ENCODE data around the gene TCF19. TPM values are rescaled to one million over a fixed set of nuclear protein-coding genes. Genes with fewer than 3 reads are reported as not detected.

Gene TCF19
- total RNA-seq, 1 experiment from 2014 or later: 21.4 TPM

DNA sequence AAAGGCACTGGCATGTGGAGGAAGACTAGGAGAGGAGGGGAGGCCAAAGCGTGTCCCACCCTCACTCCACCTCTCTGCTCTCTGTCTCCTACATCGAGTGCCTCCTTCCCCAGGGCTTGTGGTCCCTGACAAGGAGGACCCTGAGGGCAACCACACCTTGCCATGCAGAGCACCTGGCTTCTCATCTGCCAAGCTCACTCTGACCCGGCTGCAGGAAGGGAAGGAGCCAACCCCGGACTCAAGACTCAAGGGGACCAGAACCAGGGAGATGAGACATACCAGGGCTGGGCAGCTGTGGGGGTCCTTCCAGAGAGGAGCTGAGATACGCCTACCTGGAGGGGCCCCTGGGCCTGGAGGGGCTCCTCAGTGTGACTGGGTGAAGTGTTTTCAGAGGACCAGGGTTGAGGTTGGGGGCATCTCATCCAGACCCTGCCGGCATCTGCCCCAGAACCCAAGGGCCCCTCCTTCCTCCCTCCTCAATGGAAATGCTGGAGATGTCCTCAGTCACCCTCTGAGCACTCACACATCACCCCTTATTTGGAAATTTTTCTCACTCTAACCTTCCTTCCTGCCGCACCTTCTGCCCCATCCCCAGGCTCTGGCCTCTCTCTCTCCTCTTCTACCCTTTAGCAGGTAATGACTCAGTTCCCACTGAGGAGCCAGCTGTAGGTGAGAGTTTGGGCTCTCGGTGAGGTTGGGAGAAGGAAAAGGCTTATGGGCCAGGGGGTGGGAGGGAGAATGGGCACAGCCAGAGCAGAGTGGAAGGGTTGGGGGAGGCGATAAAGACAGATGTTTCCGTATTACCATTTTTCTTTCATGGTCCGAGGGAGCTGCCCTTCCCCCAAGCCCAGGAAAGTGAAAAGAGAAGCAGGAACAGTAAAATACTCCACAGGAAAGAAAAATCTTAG, 44.1 kb downstream of the TCF19 start:
- ATAC-seq: no peak
- BruUV-seq (replicated peaks): no TSS peak

DNA sequence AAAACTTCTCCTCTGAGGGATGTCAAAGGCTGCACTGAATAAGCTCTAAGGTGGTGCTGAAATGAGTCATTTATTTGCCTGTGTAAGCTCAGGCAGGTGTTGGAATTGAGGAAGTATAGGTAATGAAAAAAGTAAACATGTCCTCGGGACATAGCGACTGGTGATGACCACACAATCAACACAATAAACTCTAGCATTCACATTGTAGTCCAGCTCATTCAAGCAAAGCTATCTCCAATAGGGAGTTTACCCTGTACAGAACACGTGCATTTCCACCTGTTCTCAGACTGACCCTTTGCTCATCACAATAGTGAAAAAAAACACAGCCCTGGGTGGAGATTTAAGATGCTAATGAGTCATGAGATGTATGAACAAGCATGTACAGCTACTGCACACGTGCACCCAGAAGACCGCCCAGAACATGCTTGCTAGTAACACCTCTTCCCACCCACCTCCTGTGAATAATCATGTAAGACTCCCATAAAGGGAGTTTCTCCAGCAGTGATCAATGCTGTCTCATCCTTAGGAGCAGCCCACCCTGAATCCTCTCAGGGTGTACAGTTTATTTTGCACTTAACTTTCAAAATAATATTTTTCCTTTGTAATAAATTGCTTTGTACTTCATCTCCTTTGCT, 45.1 kb downstream of the TCF19 start:
- H3K36me3 ChIP-seq (ENCODE audit: control insufficient read depth, insufficient read depth, low read length): no peaks in the 10 kb centered on the region
- ChIA-PET CTCF (interaction anchor here (0.5 kb wide), 1 partner anchor 10 kb away, joined by 19 read pairs; no protein-coding TSS in a partner anchor), POLR2A (no interaction called here)
- no TSS peak for BruUV-seq (replicated peaks)
- DNase-seq (ENCODE audit: low read depth, low spot score): peak; percentile 76
- intact Hi-C loops (cut with micrococcal nuclease; ENCODE audit: unreplicated experiment): no loop called here
- ATAC-seq: peak; percentile 64
- H3K9me3 ChIP-seq (ENCODE audit: control insufficient read depth, insufficient read depth, low read depth, low read length): peaks cover 9% of the 10 kb centered on the region; the same call in 1 of the 2 replicates
- TF ChIP-seq POLR2AphosphoS5 (IDR thresholded peaks at IDR 0.05; ENCODE audit: low read depth, low read length) (peak; percentile 10; the same call in 1 of the 2 replicates), TCF7L2 (IDR thresholded peaks at IDR 0.05; ENCODE audit: low read depth, low read length) (no peak), SIN3A (IDR thresholded peaks at IDR 0.05; ENCODE audit: borderline replicate concordance, insufficient read depth, low read depth, low read length) (no peak)
- TF ChIP-seq, protein P1, sequence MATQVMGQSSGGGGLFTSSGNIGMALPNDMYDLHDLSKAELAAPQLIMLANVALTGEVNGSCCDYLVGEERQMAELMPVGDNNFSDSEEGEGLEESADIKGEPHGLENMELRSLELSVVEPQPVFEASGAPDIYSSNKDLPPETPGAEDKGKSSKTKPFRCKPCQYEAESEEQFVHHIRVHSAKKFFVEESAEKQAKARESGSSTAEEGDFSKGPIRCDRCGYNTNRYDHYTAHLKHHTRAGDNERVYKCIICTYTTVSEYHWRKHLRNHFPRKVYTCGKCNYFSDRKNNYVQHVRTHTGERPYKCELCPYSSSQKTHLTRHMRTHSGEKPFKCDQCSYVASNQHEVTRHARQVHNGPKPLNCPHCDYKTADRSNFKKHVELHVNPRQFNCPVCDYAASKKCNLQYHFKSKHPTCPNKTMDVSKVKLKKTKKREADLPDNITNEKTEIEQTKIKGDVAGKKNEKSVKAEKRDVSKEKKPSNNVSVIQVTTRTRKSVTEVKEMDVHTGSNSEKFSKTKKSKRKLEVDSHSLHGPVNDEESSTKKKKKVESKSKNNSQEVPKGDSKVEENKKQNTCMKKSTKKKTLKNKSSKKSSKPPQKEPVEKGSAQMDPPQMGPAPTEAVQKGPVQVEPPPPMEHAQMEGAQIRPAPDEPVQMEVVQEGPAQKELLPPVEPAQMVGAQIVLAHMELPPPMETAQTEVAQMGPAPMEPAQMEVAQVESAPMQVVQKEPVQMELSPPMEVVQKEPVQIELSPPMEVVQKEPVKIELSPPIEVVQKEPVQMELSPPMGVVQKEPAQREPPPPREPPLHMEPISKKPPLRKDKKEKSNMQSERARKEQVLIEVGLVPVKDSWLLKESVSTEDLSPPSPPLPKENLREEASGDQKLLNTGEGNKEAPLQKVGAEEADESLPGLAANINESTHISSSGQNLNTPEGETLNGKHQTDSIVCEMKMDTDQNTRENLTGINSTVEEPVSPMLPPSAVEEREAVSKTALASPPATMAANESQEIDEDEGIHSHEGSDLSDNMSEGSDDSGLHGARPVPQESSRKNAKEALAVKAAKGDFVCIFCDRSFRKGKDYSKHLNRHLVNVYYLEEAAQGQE (IDR thresholded peaks at IDR 0.05; ENCODE audit: insufficient read depth in 1 of 2, low read depth in 2 of 2, low read length in 1 of 2): no peak
- TF ChIP-seq, protein P2, sequence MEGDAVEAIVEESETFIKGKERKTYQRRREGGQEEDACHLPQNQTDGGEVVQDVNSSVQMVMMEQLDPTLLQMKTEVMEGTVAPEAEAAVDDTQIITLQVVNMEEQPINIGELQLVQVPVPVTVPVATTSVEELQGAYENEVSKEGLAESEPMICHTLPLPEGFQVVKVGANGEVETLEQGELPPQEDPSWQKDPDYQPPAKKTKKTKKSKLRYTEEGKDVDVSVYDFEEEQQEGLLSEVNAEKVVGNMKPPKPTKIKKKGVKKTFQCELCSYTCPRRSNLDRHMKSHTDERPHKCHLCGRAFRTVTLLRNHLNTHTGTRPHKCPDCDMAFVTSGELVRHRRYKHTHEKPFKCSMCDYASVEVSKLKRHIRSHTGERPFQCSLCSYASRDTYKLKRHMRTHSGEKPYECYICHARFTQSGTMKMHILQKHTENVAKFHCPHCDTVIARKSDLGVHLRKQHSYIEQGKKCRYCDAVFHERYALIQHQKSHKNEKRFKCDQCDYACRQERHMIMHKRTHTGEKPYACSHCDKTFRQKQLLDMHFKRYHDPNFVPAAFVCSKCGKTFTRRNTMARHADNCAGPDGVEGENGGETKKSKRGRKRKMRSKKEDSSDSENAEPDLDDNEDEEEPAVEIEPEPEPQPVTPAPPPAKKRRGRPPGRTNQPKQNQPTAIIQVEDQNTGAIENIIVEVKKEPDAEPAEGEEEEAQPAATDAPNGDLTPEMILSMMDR (IDR thresholded peaks at IDR 0.05): no peak
- H3K27me3 ChIP-seq (ENCODE audit: control insufficient read depth, insufficient read depth, low read length): no peaks in the 10 kb centered on the region
- peak overlapping the region; percentile 42 to 76 for H3K4me3 ChIP-seq (ENCODE audit: low read depth in 2 of 2, low read length in 2 of 2)
- H3K27ac ChIP-seq (ENCODE audit: low read length): peak overlapping the region; percentile 91
- in situ Hi-C loops (cut with HindIII; ENCODE audit: low pct_unique_long_range_greater_than_20kb, low sequenced_read_pairs): no loop called here
- H3K4me1 ChIP-seq (ENCODE audit: control insufficient read depth, insufficient read depth, low read length): peaks cover 13% of the 10 kb centered on the region

More for the DNA sequence above, 44.1 kb downstream of the TCF19 start:
- Histone ChIP-seq H3K27me3 (ENCODE audit: control insufficient read depth, insufficient read depth, low read length) (no peaks in the 10 kb centered on the region), H3K4me1 (ENCODE audit: control insufficient read depth, insufficient read depth, low read length) (peaks cover 13% of the 10 kb centered on the region), H3K9me3 (ENCODE audit: control insufficient read depth, insufficient read depth, low read depth, low read length) (peaks cover 9% of the 10 kb centered on the region; the same call in 1 of the 2 replicates), H3K27ac (ENCODE audit: low read length) (peak overlapping the region; percentile 91), H3K36me3 (ENCODE audit: control insufficient read depth, insufficient read depth, low read length) (no peaks in the 10 kb centered on the region), H3K4me3 (ENCODE audit: low read depth in 2 of 2, low read length in 2 of 2) (peak overlapping the region in 1 of 2 experiments; percentile 76; a peak in 2 of 4 replicates)
- in situ Hi-C loops (cut with HindIII; ENCODE audit: low pct_unique_long_range_greater_than_20kb, low sequenced_read_pairs) (no loop called here), intact Hi-C loops (cut with micrococcal nuclease; ENCODE audit: unreplicated experiment) (no loop called here)
- POLR2A ChIA-PET: no interaction called here
- DNase-seq (ENCODE audit: low read depth, low spot score): no peak
- CTCF ChIA-PET: interaction anchor here (0.5 kb wide), 1 partner anchor 11 kb away, joined by 19 read pairs; no protein-coding TSS in a partner anchor
- TF ChIP-seq TCF7L2 (IDR thresholded peaks at IDR 0.05; ENCODE audit: low read depth, low read length): no peak
- TF ChIP-seq, protein P2 (IDR thresholded peaks at IDR 0.05): no peak
- TF ChIP-seq SIN3A (IDR thresholded peaks at IDR 0.05; ENCODE audit: borderline replicate concordance, insufficient read depth, low read depth, low read length): no peak
- TF ChIP-seq, protein P1 (IDR thresholded peaks at IDR 0.05; ENCODE audit: insufficient read depth in 1 of 2, low read depth in 2 of 2, low read length in 1 of 2): no peak
- no peak; the same call in 1 of the 2 replicates for TF ChIP-seq POLR2AphosphoS5 (IDR thresholded peaks at IDR 0.05; ENCODE audit: low read depth, low read length)
